GM23338 (cell line): ENCODE measurements around the gene LRMDA. TPM values are rescaled to one million over a fixed set of nuclear protein-coding genes. Genes with fewer than 3 reads are reported as not detected.
A peak's percentile ranks its signal among the peaks of the same experiment; 100 is the strongest.

ENCODE experiments used
- ATAC-seq: fragments of 200-7000 bp; cut with Tn5 transposase; 3 replicates; pipeline ENCODE4 v1.9.1; 2020
- DNase-seq: peaks from one replicate; pipeline ENCODE4 v3.0.0-alpha.2; 2015; ENCODE audit warnings: low spot score
- H2AFZ ChIP-seq: fragments of 200-600 bp; sonication (generic); 2 replicates; pipeline ENCODE4 v1.8.0; 2016; ENCODE audit warnings: antibody characterized with exemption, mild to moderate bottlenecking, moderate library complexity
- H3F3A ChIP-seq: fragments of 200-600 bp; sonication (generic); replicated peaks from 2 replicates; pipeline ENCODE4 v1.8.0; 2017; ENCODE audit warnings: antibody characterized with exemption, mixed run types, low read depth
- H3K27ac ChIP-seq: fragments of 200-600 bp; sonication (generic); 2 replicates; pipeline ENCODE4 v1.6.1; 2016; ENCODE audit warnings: low read depth
- H3K27me3 ChIP-seq: fragments of 200-600 bp; sonication (generic); 2 replicates; pipeline ENCODE4 v1.8.0; 2016; ENCODE audit warnings: mild to moderate bottlenecking, mixed run types, moderate library complexity; ENCODE audit not compliant: insufficient read depth
- H3K36me3 ChIP-seq: fragments of 200-600 bp; sonication (generic); 2 replicates; pipeline ENCODE4 v1.8.0; 2016; ENCODE audit warnings: mild to moderate bottlenecking; ENCODE audit not compliant: insufficient read depth
- H3K4me1 ChIP-seq: fragments of 200-600 bp; sonication (generic); 2 replicates; pipeline ENCODE4 v1.8.0; 2016; ENCODE audit warnings: mild to moderate bottlenecking, moderate library complexity; ENCODE audit not compliant: insufficient read depth
- H3K4me2 ChIP-seq: fragments of 200-600 bp; sonication (generic); 2 replicates; pipeline ENCODE4 v1.7.1; 2017; ENCODE audit warnings: mixed run types
- H3K4me3 ChIP-seq: fragments of 200-600 bp; sonication (generic); 2 replicates; pipeline ENCODE4 v1.6.1; 2016; ENCODE audit warnings: mixed run types
- H3K79me2 ChIP-seq: fragments of 200-600 bp; sonication (generic); replicated peaks from 2 replicates; pipeline ENCODE4 v1.8.0; 2017; ENCODE audit warnings: mild to moderate bottlenecking; ENCODE audit not compliant: insufficient read depth
- H3K9me2 ChIP-seq: fragments of 200-600 bp; sonication (generic); 2 replicates; pipeline ENCODE4 v1.8.0; 2017; ENCODE audit not compliant: insufficient read depth
- H4K20me1 ChIP-seq: fragments of 200-600 bp; sonication (generic); replicated peaks from 2 replicates; pipeline ENCODE4 v1.8.0; 2017; ENCODE audit warnings: mild to moderate bottlenecking; ENCODE audit not compliant: insufficient read depth
- H3K27ac Mint-ChIP-seq: 2 replicates; pipeline ENCODE4 v1.8.0; 2020; ENCODE audit warnings: inconsistent platforms, mild to moderate bottlenecking, moderate library complexity, mixed read lengths
- H3K27me3 Mint-ChIP-seq: 3 replicates; pipeline ENCODE4 v1.8.0; 2022; ENCODE audit warnings: low read depth, mild to moderate bottlenecking, moderate library complexity, mixed read lengths, inconsistent platforms; ENCODE audit not compliant: insufficient read depth, poor library complexity
- H3K36me3 Mint-ChIP-seq: 3 replicates; pipeline ENCODE4 v1.8.0; 2021; ENCODE audit warnings: low read depth, mild to moderate bottlenecking, inconsistent platforms, moderate library complexity, mixed read lengths
- H3K4me1 Mint-ChIP-seq: 3 replicates; pipeline ENCODE4 v1.8.0; 2020; ENCODE audit warnings: mild to moderate bottlenecking, inconsistent platforms, mixed read lengths
- H3K4me3 Mint-ChIP-seq: 3 replicates; pipeline ENCODE4 v1.8.0; 2021; ENCODE audit warnings: moderate library complexity, mild to moderate bottlenecking, inconsistent platforms, mixed read lengths
- H3K9me3 Mint-ChIP-seq: 3 replicates; pipeline ENCODE4 v1.8.0; 2020; ENCODE audit warnings: moderate library complexity, mild to moderate bottlenecking, inconsistent platforms, mixed read lengths
- CREB1 ChIP-seq: fragments of 250-450 bp; sonication (Bioruptor Pico); IDR thresholded peaks from 2 replicates; pipeline ENCODE4 v1.5.0; 2020; ENCODE audit warnings: low read depth, mild to moderate bottlenecking, moderate library complexity
- CTCF ChIP-seq, 2 experiments: fragments of 200-600 bp in 1 of 2; sonication (generic) in 1 of 2; conservative IDR thresholded peaks; 2 replicates each; pipeline versions ENCODE4 v1.5.1 to v1.6.1; 2016 to 2017; ENCODE audit warnings: antibody characterized with exemption in 2 of 2, low read depth in 2 of 2, mild to moderate bottlenecking in 2 of 2, moderate library complexity in 1 of 2
- EZH2 ChIP-seq: fragments of 200-600 bp; sonication (generic); IDR thresholded peaks from one replicate; pipeline ENCODE4 v1.8.0; 2017; ENCODE audit warnings: antibody characterized with exemption, mild to moderate bottlenecking, low read depth; ENCODE audit not compliant: unreplicated experiment
- EZH2phosphoT487 ChIP-seq: fragments of 200-600 bp; sonication (generic); IDR thresholded peaks from one replicate; pipeline ENCODE4 v1.8.1; 2018; ENCODE audit warnings: antibody characterized with exemption; ENCODE audit not compliant: unreplicated experiment
- JUNB ChIP-seq: IDR thresholded peaks from one replicate; pipeline ENCODE4 v1.6.1; 2016; ENCODE audit warnings: antibody characterized with exemption; ENCODE audit not compliant: unreplicated experiment
- POLR2AphosphoS5 ChIP-seq: IDR thresholded peaks from 2 replicates; pipeline ENCODE4 v1.6.1; 2016; ENCODE audit warnings: antibody characterized with exemption, low read depth
- REST ChIP-seq: IDR thresholded peaks from one replicate; pipeline ENCODE4 v1.6.1; 2018; ENCODE audit warnings: antibody characterized with exemption; ENCODE audit not compliant: unreplicated experiment
- polyA plus RNA-seq: library from polyadenylated mRNA; unstranded; fragments of >200 nt; fragmentation: Nextera tagmentation; extraction: Ambion mirVana; gene quantifications from 2 replicates; pipeline ENCODE4 v1.2.1, GENCODE V29; 2016
- total RNA-seq: library from RNA; depleted of rRNA; stranded (reverse); fragments of >200 nt; shearing (Covaris generic); gene quantifications from 2 replicates; pipeline ENCODE4 v1.2.3, GENCODE V29; 2014
- TF ChIP-seq, protein P1 (sequence below): fragments of 250-450 bp; sonication (Bioruptor Pico); IDR thresholded peaks from 2 replicates; pipeline ENCODE4 v1.5.0; 2020; ENCODE audit warnings: mild to moderate bottlenecking, moderate library complexity

LRMDA gene
- total and polyA plus RNA-seq, 2 experiments from 2014 or later, result 0.90 to 1.8 TPM

DNA sequence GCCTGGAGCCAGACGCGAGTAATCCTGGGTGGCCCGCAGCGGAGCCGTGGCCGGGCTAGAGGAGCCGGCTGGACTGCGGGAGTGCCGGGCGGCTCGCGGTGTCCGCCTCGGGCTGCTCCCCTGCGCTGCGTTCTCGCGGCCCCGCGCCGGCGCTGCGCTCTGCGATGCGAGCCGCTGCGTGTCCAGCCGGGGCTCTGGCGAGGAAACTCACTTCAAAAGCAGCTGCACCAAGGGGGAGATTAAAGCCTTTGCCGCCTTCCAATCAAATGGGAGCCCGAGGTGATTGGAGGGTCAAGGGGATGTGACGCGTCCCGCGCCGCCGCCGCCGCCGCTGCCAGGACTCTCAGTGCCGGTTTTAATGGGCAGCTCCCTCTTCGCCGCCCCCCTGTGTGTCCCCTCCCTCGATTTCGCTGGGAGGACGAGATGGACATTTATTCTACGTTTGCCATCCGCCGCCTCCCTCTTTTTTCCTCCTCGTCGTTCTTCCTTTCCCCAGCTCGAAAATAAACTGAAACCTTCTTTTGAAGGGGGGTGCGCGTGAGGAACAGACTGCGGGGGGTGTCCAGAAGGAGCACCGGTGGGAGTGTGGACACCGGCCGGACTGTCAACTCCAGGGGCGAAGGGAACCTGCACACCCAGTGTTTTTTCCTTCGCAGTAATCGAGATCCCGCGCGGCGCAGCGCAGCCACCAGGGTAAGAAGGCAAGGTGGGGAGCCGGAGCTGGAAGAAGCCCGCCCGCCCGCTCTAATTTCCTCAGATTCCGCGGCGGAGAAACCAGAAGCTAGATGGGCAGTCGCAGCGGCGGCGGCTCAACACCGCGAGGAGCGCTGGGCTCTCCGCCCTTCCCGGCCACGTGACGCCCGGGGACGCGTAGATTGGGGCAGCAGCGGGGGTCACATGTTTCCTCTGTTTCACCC lies 29.6 kb upstream of the LRMDA start, which contains the start of gene ZNF503:
Gene ZNF503, minus strand, starts transcription at position 196 of the 917 bp plus-strand sequence. CDS start 345 bp downstream, outside the sequence.
- Histone ChIP-seq H3K27ac (no peak within 1 kb of the TSS), H3K79me2 (no peaks in the 10 kb centered on the region), H3K27me3 (peaks cover 98% of the 10 kb centered on the region), H2AFZ (peak within 1 kb of the TSS; percentile 98), H3F3A (peaks cover 20% of the 10 kb centered on the region; the same call in 1 of the 2 replicates), H3K9me2 (no peaks in the 10 kb centered on the region), H3K4me2 (peak within 1 kb of the TSS; percentile 85), H4K20me1 (peaks cover 13% of the 10 kb centered on the region), H3K4me3 (peak within 1 kb of the TSS; percentile 65), H3K4me1 (peaks cover 50% of the 10 kb centered on the region), H3K36me3 (no peaks in the 10 kb centered on the region)
- peaks cover 32% of the 10 kb centered on the region for H3K4me1 Mint-ChIP-seq
- H3K4me3 Mint-ChIP-seq, result peak within 1 kb of the TSS; percentile 76
- peaks cover 3% of the 10 kb centered on the region; the same call in 2 of the 3 replicates for H3K9me3 Mint-ChIP-seq
- H3K27ac Mint-ChIP-seq, result no peak within 1 kb of the TSS
- H3K36me3 Mint-ChIP-seq, result no peaks in the 10 kb centered on the region; the same call in 2 of the 3 replicates
- TF ChIP-seq REST (no peak), EZH2phosphoT487 (no peak), POLR2AphosphoS5 (no peak), EZH2 (peak; percentile 44), JUNB (no peak), CREB1 (CRISPR knock-in tag) (no peak), CTCF (conservative IDR thresholded peaks at IDR 0.05; ENCODE audit: low read depth in 2 of 2) (0 out of 4 replicates have a peak, but pooled peaks of 1 of the 2 experiments have one; percentile 17)
- TF ChIP-seq, protein P1, sequence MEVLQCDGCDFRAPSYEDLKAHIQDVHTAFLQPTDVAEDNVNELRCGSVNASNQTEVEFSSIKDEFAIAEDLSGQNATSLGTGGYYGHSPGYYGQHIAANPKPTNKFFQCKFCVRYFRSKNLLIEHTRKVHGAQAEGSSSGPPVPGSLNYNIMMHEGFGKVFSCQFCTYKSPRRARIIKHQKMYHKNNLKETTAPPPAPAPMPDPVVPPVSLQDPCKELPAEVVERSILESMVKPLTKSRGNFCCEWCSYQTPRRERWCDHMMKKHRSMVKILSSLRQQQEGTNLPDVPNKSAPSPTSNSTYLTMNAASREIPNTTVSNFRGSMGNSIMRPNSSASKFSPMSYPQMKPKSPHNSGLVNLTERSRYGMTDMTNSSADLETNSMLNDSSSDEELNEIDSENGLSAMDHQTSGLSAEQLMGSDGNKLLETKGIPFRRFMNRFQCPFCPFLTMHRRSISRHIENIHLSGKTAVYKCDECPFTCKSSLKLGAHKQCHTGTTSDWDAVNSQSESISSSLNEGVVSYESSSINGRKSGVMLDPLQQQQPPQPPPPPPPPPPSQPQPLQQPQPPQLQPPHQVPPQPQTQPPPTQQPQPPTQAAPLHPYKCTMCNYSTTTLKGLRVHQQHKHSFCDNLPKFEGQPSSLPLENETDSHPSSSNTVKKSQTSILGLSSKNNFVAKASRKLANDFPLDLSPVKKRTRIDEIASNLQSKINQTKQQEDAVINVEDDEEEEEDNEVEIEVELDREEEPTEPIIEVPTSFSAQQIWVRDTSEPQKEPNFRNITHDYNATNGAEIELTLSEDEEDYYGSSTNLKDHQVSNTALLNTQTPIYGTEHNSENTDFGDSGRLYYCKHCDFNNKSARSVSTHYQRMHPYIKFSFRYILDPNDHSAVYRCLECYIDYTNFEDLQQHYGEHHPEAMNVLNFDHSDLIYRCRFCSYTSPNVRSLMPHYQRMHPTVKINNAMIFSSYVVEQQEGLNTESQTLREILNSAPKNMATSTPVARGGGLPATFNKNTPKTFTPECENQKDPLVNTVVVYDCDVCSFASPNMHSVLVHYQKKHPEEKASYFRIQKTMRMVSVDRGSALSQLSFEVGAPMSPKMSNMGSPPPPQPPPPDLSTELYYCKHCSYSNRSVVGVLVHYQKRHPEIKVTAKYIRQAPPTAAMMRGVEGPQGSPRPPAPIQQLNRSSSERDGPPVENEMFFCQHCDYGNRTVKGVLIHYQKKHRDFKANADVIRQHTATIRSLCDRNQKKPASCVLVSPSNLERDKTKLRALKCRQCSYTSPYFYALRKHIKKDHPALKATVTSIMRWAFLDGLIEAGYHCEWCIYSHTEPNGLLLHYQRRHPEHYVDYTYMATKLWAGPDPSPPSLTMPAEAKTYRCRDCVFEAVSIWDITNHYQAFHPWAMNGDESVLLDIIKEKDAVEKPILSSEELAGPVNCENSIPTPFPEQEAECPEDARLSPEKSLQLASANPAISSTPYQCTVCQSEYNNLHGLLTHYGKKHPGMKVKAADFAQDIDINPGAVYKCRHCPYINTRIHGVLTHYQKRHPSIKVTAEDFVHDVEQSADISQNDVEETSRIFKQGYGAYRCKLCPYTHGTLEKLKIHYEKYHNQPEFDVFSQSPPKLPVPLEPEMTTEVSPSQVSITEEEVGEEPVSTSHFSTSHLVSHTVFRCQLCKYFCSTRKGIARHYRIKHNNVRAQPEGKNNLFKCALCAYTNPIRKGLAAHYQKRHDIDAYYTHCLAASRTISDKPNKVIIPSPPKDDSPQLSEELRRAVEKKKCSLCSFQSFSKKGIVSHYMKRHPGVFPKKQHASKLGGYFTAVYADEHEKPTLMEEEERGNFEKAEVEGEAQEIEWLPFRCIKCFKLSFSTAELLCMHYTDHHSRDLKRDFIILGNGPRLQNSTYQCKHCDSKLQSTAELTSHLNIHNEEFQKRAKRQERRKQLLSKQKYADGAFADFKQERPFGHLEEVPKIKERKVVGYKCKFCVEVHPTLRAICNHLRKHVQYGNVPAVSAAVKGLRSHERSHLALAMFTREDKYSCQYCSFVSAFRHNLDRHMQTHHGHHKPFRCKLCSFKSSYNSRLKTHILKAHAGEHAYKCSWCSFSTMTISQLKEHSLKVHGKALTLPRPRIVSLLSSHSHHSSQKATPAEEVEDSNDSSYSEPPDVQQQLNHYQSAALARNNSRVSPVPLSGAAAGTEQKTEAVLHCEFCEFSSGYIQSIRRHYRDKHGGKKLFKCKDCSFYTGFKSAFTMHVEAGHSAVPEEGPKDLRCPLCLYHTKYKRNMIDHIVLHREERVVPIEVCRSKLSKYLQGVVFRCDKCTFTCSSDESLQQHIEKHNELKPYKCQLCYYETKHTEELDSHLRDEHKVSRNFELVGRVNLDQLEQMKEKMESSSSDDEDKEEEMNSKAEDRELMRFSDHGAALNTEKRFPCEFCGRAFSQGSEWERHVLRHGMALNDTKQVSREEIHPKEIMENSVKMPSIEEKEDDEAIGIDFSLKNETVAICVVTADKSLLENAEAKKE, result no peak
- ATAC-seq (peak; percentile 24), DNase-seq (peak; percentile 98)
- peaks cover 94% of the 10 kb centered on the region for H3K27me3 Mint-ChIP-seq
